Stimulated activated CD8-positive, alpha-beta memory T cell treated with anti-CD3 and anti-CD28 coated beads, Interleukin-4, amount 100 ng/mL, for 1 hour (primary cell): Measurements from ENCODE around the gene RNF144B.

Source experiments
- DNase-seq, 2 donors: peaks; one replicate each; pipeline ENCODE4 v3.0.0-alpha.2; 2020; ENCODE audit warnings: low read depth in 2 of 2, low spot score in 1 of 2

Gene RNF144B

GRCh38 chr6:18507561-18507960 is 120.4 kb downstream of the RNF144B start:
- no peak for DNase-seq

- no peak for DNase-seq
Measured at GRCh38 chr6:18509871-18510643, 122.9 kb downstream of the RNF144B start.

GRCh38 chr6:18510644-18511033 is 123.5 kb downstream of the RNF144B start:
- DNase-seq, result no peak

GRCh38 chr6:18511211-18511610 is 124.1 kb downstream of the RNF144B start:
- DNase-seq, result no peak

- no peak for DNase-seq
Measured at GRCh38 chr6:18513253-18513798, 126.2 kb downstream of the RNF144B start.

- DNase-seq, result no peak
Measured at GRCh38 chr6:18514180-18514579, 127.0 kb downstream of the RNF144B start.

GRCh38 chr6:18515767-18516166 is 128.6 kb downstream of the RNF144B start:
- no peak for DNase-seq
